Activated naive CD8-positive, alpha-beta T cell treated with anti-CD3 and anti-CD28 coated beads for 36 hours (primary cell): Measurements from ENCODE around the gene PRPF19. TPM values are rescaled to one million over a fixed set of nuclear protein-coding genes. Genes with fewer than 3 reads are reported as not detected.
A peak's percentile ranks its signal among the peaks of the same experiment; 100 is the strongest.

Experiments
- DNase-seq: peaks from one replicate; pipeline ENCODE4 v3.0.0; 2021
- H3K27ac Mint-ChIP-seq: one replicate; pipeline ENCODE4 v1.8.0; 2022; ENCODE audit warnings: mild to moderate bottlenecking, moderate library complexity, mixed read lengths
- H3K27me3 Mint-ChIP-seq: one replicate; pipeline ENCODE4 v1.8.0; 2022; ENCODE audit warnings: mild to moderate bottlenecking, mixed read lengths
- H3K36me3 Mint-ChIP-seq: one replicate; pipeline ENCODE4 v1.8.0; 2021; ENCODE audit warnings: mild to moderate bottlenecking, mixed read lengths
- H3K4me1 Mint-ChIP-seq: one replicate; pipeline ENCODE4 v1.8.0; 2021; ENCODE audit warnings: mixed read lengths
- H3K4me3 Mint-ChIP-seq: one replicate; pipeline ENCODE4 v1.8.0; 2022; ENCODE audit warnings: mild to moderate bottlenecking, moderate library complexity, mixed read lengths
- H3K9me3 Mint-ChIP-seq: one replicate; pipeline ENCODE4 v1.8.0; 2022; ENCODE audit warnings: mixed read lengths
- total RNA-seq, 2 experiments: library from RNA; stranded (reverse); gene quantifications; one replicate each; pipeline ENCODE4 v1.2.3, GENCODE V29; 2021

Gene PRPF19
- total RNA-seq: 100 to 1,000 TPM; 209 to 213 TPM

DNA sequence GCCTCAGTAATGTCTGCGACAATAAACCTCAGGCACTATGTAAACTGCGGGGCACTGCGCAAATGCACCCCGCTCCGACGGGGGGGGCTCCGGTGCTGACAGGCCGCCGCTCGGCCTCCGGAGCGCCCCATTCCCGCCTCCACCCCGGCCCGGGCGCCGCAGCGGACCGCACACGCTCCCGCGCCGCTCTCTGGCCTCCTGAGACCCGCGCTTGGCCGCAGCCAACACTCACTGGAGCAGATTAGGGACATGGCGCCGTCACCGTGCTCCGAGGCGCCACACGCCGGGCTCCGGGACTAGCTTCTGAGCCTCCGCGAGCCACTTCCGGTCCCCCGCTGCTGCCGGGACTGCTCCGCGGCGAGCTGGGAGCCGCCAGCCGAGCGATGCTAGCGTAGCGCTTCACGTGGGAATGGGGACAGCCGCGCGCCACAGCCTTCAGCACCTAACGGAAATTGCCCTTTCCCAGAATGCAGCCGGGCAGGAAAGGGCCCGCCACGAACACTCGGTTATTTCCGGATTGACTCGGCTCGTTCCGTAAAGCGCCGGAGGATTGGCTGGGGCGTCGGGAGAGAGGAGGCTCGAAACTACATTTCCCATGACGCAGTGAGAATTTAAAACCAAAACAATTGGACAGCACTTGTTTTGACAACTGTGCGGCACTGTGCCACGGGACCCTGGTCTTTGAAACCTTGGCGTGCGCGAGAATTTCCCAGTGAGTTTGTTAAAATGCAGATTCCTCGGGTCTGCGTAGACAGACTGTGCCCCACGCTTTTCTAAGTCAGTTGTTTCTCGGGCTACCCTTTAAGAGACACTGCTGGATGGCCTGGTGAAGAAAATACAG lies at the start of gene PRPF19:
Gene PRPF19, minus strand, starts transcription at position 454 of the 841 bp plus-strand sequence. Its CDS starts 203 bp downstream, at position 251.
- DNase-seq: peak; percentile 99
- no peaks in the 10 kb centered on the region for H3K27me3 Mint-ChIP-seq
- H3K27ac Mint-ChIP-seq: peak within 1 kb of the TSS; percentile 93
- H3K9me3 Mint-ChIP-seq: peaks cover 5% of the 10 kb centered on the region
- H3K4me3 Mint-ChIP-seq: peak within 1 kb of the TSS; percentile 92
- H3K36me3 Mint-ChIP-seq: peaks cover 19% of the 10 kb centered on the region
- peaks cover 37% of the 10 kb centered on the region for H3K4me1 Mint-ChIP-seq

DNA sequence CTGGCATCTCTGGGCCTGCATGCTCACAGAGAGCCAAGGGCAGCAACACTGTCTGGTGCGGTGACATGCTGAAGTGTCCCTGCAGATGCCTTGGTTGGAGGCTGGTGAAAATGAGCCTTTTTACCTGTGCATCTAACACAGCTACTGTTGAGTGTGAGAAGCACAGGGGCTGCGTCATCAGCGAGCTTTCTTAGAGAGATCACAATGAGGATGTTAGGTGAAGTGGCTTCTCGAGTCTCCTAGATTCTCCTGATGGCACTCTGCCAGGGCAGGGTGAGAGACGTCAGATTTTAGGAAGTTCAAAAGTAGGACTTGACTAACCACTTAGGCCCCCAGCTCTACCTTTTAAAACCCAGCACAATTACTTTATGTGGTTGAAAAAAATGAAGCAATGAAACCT lies 49.2 kb upstream of the PRPF19 start:
- Mint-ChIP-seq H3K27ac (no peak overlapping the region), H3K4me1 (peaks cover 14% of the 10 kb centered on the region), H3K27me3 (no peaks in the 10 kb centered on the region), H3K4me3 (no peak overlapping the region), H3K36me3 (no peaks in the 10 kb centered on the region), H3K9me3 (no peaks in the 10 kb centered on the region)
- DNase-seq: no peak

DNA sequence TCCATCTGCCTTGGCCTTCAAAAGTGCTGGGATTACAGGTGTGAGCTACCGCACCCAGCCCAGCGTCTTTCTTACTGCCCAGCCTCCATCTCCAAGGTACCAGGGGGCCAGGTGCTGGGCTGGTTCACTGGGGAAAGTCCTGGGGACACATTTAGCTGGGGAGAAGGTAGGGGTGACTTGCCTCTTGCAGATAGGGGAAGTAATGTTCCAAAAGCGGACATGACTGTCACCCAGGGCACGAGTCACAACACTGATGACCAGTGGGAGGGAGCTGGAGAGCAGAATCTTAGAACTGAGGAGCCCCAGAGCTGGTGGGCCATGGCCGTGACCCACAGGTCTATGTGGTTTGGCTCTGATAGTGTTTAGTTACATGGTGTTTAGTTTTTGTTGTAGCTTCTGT lies 48.0 kb upstream of the PRPF19 start:
- peaks cover 18% of the 10 kb centered on the region for H3K4me1 Mint-ChIP-seq
- H3K27me3 Mint-ChIP-seq: no peaks in the 10 kb centered on the region
- H3K36me3 Mint-ChIP-seq: no peaks in the 10 kb centered on the region
- no peak for DNase-seq
- H3K9me3 Mint-ChIP-seq: no peaks in the 10 kb centered on the region
- H3K27ac Mint-ChIP-seq: no peak overlapping the region
- no peak overlapping the region for H3K4me3 Mint-ChIP-seq

DNA sequence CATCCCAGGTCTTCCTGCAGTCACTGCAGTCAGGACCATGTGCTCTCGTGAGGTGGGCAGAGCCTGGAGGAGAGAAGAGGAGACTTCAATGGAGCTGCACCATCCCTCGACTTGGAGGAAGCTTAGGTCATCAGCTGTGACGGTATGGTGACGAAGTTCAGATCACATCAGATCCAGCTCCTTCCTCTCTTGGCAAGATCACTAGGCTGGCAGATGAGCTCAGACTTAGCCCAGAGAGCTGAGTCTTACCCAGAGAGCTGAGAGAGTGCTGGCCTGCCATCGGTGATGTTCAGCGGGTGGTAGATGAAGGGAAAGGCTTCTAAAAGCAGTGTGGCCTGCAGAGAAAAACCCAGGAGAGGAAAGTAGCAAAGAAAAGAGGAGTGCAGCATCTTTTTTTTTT lies 47.4 kb upstream of the PRPF19 start:
- peaks cover 19% of the 10 kb centered on the region for H3K4me1 Mint-ChIP-seq
- H3K4me3 Mint-ChIP-seq: no peak overlapping the region
- H3K27me3 Mint-ChIP-seq: no peaks in the 10 kb centered on the region
- H3K36me3 Mint-ChIP-seq: no peaks in the 10 kb centered on the region
- no peaks in the 10 kb centered on the region for H3K9me3 Mint-ChIP-seq
- no peak for DNase-seq
- H3K27ac Mint-ChIP-seq: no peak overlapping the region

DNA sequence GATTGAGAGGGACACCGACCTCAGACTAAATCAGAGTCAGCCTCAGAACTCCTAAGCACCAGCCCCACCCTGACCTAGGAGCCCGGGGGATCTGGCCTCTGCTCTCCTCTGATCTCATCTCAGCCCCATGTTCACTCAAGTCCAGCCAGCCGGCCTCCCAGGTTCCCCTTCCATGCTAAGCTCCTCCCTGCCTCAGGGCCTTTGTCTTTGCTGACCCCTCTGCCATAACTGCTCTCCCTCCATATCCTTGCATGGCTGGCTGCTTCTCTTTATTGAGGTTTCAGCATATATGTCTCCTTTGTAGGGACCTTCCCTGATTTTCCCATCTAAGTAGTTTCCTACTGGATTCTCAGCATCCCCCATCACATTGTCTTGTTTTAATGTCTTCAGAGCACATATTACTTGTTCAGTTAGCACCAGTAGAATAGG lies 46.4 kb upstream of the PRPF19 start:
- Mint-ChIP-seq H3K27me3 (no peaks in the 10 kb centered on the region), H3K4me3 (peak overlapping the region; percentile 83), H3K9me3 (no peaks in the 10 kb centered on the region), H3K4me1 (peaks cover 23% of the 10 kb centered on the region), H3K27ac (no peak overlapping the region), H3K36me3 (no peaks in the 10 kb centered on the region)
- DNase-seq: no peak

DNA sequence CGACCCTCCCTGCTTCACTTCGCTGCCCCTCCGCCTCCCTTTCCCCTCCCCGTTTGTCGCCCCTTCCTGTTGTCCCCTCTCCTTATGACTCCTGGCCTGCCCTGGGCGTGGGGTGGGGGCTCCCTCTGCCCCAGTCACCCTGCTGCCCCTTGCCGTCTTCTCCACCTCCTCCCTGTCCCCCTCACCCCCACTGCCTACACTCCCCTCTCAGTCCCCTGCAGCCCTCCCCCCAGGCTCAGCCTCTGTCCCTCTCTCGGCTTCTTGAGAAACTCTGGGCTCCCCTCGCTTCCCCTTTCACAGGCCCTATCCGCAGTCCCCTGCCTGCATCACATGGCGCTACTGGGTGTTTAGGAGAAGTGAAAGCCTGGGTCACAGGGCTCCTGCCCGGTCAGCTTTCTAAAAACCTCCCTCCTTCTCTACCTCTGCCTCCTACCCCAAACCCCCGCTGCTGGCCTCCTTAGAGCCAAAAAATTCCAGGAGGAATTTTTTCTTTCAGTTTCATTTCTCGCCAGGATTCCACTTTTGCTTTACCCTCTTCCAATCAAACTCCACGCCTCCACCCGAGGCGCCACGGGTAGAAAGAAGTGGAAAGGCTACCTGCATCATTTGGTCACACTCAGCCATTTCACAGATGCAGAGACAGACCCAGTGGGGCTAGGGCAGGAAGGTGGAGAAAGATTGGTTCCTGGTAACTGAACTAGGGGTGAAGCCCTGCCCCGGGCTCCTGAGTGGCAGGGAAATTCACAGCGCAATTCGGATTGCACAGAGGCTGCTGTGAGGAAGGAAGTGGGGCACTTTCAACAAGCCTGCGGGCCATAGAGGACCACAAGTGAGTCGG lies 45.7 kb upstream of the PRPF19 start, which contains the start of gene SLC15A3:
Gene SLC15A3, minus strand, starts transcription at position 273 of the 838 bp plus-strand sequence. CDS start 625 bp downstream, outside the sequence.
- H3K9me3 Mint-ChIP-seq: no peaks in the 10 kb centered on the region
- peaks cover 23% of the 10 kb centered on the region for H3K4me1 Mint-ChIP-seq
- peak within 1 kb of the TSS; percentile 83 for H3K4me3 Mint-ChIP-seq
- DNase-seq: peak; percentile 38
- no peaks in the 10 kb centered on the region for H3K36me3 Mint-ChIP-seq
- H3K27ac Mint-ChIP-seq: peak within 1 kb of the TSS; percentile 85
- H3K27me3 Mint-ChIP-seq: no peaks in the 10 kb centered on the region

DNA sequence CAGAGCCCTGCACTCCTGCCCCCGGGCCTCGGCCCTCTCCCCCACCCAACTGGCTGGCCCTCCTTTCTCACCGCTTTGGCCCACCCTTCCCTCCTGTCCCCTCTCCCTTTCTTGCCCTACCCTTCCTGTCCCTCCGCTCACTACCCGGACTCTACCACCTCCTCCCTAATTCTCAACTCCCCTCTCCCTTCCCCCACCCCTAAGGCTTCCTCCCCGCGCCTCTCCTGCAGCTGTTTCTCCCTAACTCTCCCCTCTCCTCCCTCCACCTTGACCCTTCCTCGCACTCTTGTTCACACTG lies 45.2 kb upstream of the PRPF19 start:
- Mint-ChIP-seq H3K27me3 (no peaks in the 10 kb centered on the region), H3K4me3 (peak overlapping the region; percentile 83), H3K36me3 (no peaks in the 10 kb centered on the region), H3K9me3 (no peaks in the 10 kb centered on the region), H3K27ac (peak overlapping the region; percentile 85), H3K4me1 (peaks cover 23% of the 10 kb centered on the region)
- no peak for DNase-seq

DNA sequence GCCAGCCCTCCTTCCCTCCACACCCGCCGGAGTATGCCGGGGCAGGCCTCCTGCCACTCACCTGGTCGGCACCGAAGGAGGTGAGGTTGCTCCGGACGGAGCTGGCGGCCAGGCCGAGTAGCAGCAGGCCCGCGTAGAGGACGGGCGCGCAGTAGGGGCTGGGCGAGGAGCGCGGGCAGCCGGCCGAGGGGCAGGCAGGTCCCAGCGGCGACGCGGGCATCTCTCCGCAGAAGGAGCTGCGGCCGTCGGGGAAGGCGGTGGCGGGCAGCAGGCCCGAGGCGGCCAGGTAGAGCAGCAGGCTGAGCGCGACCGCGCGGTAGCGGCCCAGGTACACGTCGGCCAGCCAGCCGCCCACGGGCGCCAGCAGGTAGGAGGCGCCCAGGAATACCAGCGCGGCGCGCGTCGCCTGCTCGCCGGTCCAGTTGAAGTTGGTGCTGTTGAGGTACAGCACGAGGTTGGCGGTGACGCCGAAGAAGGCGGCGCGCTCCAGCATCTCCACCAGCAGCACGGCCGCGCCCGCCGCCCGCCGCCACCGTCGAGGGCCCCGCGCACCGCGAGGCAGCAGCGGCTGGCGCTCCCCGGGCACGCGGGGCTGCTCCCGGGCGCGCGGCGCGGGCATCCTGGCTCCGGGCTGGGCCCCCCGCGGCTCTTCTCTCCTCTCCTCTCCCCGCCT lies 44.7 kb upstream of the PRPF19 start:
- Mint-ChIP-seq H3K27me3 (no peaks in the 10 kb centered on the region), H3K36me3 (no peaks in the 10 kb centered on the region), H3K4me1 (peaks cover 23% of the 10 kb centered on the region), H3K27ac (no peak overlapping the region), H3K9me3 (no peaks in the 10 kb centered on the region), H3K4me3 (peak overlapping the region; percentile 83)
- peak; percentile 59 for DNase-seq

DNA sequence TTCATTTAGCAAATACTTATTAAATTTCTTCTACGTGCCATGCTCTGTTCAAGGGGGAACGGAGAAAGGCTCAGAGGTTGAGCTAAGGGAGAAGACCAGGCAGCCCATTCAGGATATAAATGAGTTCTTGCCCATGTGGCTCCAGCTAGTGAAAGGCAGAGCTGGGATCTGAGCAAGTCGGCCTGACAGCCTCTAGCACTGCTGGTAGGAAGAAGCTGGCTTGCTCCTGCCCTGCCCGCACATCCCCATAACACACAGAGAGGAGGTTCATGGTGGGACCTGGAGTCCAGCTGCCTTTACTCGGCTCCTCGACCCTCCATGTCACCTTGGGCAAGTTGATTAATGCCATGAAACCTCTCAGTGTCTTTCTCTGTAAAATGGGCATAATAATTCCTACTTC lies 43.6 kb upstream of the PRPF19 start:
- Mint-ChIP-seq H3K4me3 (peak overlapping the region; percentile 57), H3K27ac (no peak overlapping the region)

DNA sequence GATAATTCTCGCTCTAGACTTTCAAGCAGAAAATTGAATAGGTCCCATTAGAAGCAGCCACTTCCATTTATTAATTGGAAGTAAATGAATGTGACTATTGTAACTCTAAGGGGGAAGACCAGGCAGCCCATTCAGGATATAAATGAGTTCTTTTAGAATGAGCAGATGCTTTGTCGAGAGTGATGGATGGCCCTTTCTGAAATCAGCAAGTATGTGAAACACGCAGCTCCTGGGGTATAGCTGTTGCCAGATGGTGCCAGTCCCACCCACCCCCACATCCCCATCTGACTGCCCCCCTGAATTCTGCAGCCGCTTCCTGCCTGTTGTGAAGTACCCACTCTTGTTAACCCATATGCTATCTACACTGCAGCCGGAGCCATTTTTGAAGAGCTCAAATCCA lies 41.9 kb upstream of the PRPF19 start:
- H3K27ac Mint-ChIP-seq: no peak overlapping the region

More for the DNA sequence above, 43.6 kb upstream of the PRPF19 start:
- DNase-seq: no peak
- no peaks in the 10 kb centered on the region for H3K36me3 Mint-ChIP-seq
- no peaks in the 10 kb centered on the region for H3K9me3 Mint-ChIP-seq
- H3K4me1 Mint-ChIP-seq: peaks cover 25% of the 10 kb centered on the region
- H3K27me3 Mint-ChIP-seq: no peaks in the 10 kb centered on the region

DNA sequence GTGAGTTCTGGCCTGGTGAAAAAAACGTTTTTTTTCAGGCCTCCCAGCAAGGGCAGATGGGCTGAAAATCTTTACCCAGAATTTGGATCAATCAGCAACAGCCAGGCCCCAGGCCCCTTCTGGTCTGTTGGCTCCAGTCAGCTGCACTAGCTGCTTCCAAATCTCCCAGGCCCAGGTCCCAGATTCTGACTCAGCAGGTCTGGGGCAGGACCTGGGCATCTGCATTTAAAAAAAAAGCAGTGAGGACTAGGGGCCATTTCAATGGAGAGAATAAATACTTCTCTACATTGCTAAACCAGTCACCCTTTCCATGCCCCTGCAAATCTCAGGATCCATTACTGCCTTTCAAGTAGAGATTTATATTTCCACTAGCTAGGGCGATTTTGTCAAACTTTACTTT lies 41.3 kb upstream of the PRPF19 start:
- Mint-ChIP-seq H3K4me1 (peaks cover 23% of the 10 kb centered on the region), H3K27me3 (no peaks in the 10 kb centered on the region), H3K4me3 (no peak overlapping the region), H3K27ac (no peak overlapping the region), H3K36me3 (no peaks in the 10 kb centered on the region), H3K9me3 (no peaks in the 10 kb centered on the region)
- DNase-seq: no peak

More for the DNA sequence above, 41.9 kb upstream of the PRPF19 start:
- DNase-seq: no peak
- Mint-ChIP-seq H3K36me3 (no peaks in the 10 kb centered on the region), H3K27me3 (no peaks in the 10 kb centered on the region), H3K4me1 (peaks cover 25% of the 10 kb centered on the region), H3K4me3 (no peak overlapping the region), H3K9me3 (no peaks in the 10 kb centered on the region)

DNA sequence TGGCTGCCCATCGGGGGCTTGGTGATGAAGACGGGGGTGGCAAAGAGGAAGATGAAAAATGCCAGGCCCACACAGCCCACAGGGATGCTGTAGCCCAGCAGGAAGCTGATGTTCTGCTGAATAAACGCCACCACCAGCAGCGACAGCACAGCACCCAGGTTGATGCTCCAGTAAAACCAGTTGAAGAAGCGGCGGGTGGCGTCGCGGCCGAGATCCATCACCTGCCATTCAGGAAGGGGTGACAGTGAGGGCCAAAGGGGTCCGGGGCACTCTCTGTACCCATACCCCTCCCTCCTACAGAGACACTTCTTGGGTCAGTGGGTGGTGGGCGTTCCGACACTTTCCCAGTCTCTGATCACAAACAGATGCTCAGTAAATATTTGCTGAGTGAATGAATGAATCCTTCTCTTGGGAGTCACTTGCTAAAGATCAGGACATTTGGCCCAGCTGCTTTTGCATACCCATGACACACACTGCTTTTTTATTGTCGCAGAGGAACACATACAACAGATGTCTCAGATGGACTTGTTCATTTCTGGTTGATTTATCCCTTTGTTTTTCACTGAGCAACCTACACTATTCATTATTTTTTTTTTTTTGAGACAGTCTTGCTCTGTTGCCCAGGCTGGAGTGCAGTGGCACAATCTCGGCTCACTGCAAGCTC lies 40.3 kb upstream of the PRPF19 start:
- no peaks in the 10 kb centered on the region for H3K27me3 Mint-ChIP-seq
- no peak overlapping the region for H3K27ac Mint-ChIP-seq
- peaks cover 13% of the 10 kb centered on the region for H3K4me1 Mint-ChIP-seq
- DNase-seq: no peak
- H3K36me3 Mint-ChIP-seq: no peaks in the 10 kb centered on the region
- no peaks in the 10 kb centered on the region for H3K9me3 Mint-ChIP-seq
- H3K4me3 Mint-ChIP-seq: no peak overlapping the region

DNA sequence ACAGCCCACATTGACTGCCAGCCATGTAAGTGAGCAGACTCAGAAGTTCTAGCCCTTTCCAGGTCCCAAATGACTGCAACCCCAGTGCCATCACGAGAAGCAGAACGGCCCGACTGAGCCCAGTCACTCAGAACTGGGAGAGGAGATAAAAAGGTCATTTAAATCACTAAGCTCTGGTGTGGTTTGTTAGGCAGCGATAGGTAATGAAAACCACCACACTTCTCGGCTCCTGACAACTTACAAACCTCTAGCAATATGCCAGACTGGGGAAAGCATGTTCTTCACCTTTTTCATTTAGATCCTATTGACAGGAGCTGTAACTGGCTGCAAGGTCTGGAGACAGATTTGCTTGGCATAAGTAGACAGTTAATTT lies 38.9 kb upstream of the PRPF19 start:
- DNase-seq: no peak
- H3K36me3 Mint-ChIP-seq: no peaks in the 10 kb centered on the region
- H3K27me3 Mint-ChIP-seq: no peaks in the 10 kb centered on the region
- H3K4me3 Mint-ChIP-seq: no peak overlapping the region
- H3K4me1 Mint-ChIP-seq: peaks cover 10% of the 10 kb centered on the region
- no peak overlapping the region for H3K27ac Mint-ChIP-seq
- H3K9me3 Mint-ChIP-seq: no peaks in the 10 kb centered on the region

DNA sequence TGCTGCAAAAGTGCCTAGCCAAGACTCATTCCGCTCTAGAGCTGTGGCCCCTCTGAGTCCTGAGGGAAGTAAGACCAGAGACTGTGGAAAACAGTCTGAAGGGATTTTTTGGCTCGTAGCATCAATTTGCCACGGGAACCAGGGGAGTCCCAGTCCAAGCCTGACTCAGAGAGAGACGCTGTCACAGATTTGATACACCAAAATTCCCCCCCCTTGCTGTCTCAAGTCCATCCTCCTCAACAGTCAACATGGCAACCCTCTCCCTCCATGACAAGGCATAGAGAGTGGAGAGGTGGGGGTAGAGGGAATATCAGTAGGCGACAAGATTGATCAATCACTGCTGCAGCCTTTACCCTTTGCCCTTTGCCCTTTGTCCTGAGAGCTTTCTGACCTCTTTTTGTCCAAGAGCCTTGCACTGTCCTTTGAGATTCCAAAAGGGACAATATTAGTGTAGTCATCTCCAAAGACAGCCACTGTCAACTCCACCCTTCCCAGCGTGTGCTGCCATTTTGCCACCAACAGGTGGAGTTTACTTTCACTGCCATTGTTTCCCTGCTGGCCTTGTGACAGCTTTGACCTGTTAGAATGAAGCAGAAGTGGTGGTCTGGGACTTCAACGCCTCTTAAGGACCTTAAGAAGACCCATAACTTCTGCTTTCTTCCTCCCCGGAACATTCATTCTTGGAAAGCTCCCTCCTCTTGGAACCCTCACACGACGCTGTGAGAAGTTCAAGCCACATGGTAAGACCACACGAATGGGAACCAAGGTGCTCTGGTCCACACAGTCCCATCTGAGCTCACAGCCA lies 38.3 kb upstream of the PRPF19 start:
- H3K4me3 Mint-ChIP-seq: no peak overlapping the region
- no peak overlapping the region for H3K27ac Mint-ChIP-seq
- peaks cover 12% of the 10 kb centered on the region for H3K4me1 Mint-ChIP-seq
- DNase-seq: no peak
- H3K27me3 Mint-ChIP-seq: no peaks in the 10 kb centered on the region
- no peaks in the 10 kb centered on the region for H3K9me3 Mint-ChIP-seq
- no peaks in the 10 kb centered on the region for H3K36me3 Mint-ChIP-seq
